ENCODE results near the gene PAQR5. TPM values are rescaled to one million over a fixed set of nuclear protein-coding genes. Genes with fewer than 3 reads are reported as not detected.

Gene PAQR5, protein sequence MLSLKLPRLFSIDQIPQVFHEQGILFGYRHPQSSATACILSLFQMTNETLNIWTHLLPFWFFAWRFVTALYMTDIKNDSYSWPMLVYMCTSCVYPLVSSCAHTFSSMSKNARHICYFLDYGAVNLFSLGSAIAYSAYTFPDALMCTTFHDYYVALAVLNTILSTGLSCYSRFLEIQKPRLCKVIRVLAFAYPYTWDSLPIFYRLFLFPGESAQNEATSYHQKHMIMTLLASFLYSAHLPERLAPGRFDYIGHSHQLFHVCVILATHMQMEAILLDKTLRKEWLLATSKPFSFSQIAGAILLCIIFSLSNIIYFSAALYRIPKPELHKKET
- 3.4 and 5.4 TPM in 2 replicates for total RNA-seq (2022)
- Bru-seq, nascent RNA = percentile 46 among the genes with signal in this experiment
- percentile 47 among the genes with signal in this experiment for BruChase-seq, experiment 1, labeled RNA remaining after a 2-hour chase
- BruChase-seq, experiment 2, labeled RNA remaining after a 6-hour chase = percentile 47 among the genes with signal in this experiment
- long read RNA-seq, full-length matches to known transcripts = 2 of 4 reads
- long read RNA-seq, partial matches to known transcripts = 1 of 4 reads
- long read RNA-seq, other reads (novel, unspliced or antisense) = 1 of 4 reads

DNA sequence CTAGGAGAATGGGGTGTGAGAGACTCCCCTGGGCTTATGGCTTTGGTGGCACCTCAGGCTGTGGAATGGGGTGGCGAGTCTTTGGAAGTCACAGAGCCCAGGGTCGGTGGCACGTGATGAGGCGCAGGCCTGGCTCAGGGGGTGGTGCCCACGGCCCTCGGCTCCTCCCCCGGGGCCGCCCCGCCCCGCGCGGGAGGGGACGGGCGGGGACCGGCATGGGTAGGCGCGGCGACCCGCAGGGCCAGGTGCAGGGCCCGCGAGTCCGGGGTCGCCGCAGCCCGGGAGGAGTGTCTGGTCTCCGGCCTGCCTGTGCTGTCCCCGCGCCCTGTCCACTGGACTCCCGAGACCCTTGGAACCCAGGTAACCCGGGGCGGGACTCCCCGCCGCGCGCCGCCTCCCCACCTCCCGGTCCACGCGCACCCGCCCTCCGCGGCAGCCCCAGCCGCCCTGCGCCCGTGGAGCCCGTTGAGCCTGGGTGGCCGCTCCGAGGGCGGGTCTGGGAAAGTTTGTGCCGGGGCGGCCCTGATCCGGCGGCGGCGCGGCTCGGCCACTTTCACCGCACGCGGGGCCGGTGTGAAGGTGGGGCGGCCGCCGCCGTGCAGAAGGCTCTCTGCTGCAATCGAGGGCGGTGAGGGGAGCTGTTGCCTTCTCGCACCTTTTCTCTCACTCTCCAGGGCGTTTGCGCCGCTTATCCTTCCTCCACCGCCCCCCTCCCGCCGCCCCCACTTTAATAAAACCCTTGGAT, at the start of gene PAQR5:
Gene PAQR5, plus strand, starts transcription at position 216 of the 745 bp plus-strand sequence. CDS start 61,169 bp downstream, outside the sequence.
- H3K4me3 ChIP-seq (ENCODE audit: low read depth, low read length) = peak within 1 kb of the TSS; percentile 54
- ChIA-PET CTCF (no interaction called here), POLR2A (no interaction called here)
- no peaks in the 10 kb centered on the region for H3K9me3 Mint-ChIP-seq (ENCODE audit: unreplicated experiment)
- peaks cover 3% of the 10 kb centered on the region for H3K27me3 Mint-ChIP-seq (ENCODE audit: insufficient read depth, unreplicated experiment)
- H3K27ac Mint-ChIP-seq (ENCODE audit: unreplicated experiment) = no peak within 1 kb of the TSS
- H3K4me3 Mint-ChIP-seq (ENCODE audit: unreplicated experiment) = peak within 1 kb of the TSS; percentile 69
- no peaks in the 10 kb centered on the region for H3K36me3 Mint-ChIP-seq (ENCODE audit: insufficient read depth, unreplicated experiment)
- intact Hi-C loops (cut with micrococcal nuclease; ENCODE audit: unreplicated experiment) = loop anchor here (10.0 kb wide), 1 partner anchor 96 kb away; no protein-coding TSS in a partner anchor
- peaks cover 13% of the 10 kb centered on the region for H3K4me1 Mint-ChIP-seq (ENCODE audit: low read depth, unreplicated experiment)
- peak in 1 of 2 experiments; percentile 62 for DNase-seq
- no peaks in the 10 kb centered on the region for H3K27me3 ChIP-seq (replicated peaks; ENCODE audit: control insufficient read depth, insufficient read depth, low read length)
- TF ChIP-seq, protein P1, sequence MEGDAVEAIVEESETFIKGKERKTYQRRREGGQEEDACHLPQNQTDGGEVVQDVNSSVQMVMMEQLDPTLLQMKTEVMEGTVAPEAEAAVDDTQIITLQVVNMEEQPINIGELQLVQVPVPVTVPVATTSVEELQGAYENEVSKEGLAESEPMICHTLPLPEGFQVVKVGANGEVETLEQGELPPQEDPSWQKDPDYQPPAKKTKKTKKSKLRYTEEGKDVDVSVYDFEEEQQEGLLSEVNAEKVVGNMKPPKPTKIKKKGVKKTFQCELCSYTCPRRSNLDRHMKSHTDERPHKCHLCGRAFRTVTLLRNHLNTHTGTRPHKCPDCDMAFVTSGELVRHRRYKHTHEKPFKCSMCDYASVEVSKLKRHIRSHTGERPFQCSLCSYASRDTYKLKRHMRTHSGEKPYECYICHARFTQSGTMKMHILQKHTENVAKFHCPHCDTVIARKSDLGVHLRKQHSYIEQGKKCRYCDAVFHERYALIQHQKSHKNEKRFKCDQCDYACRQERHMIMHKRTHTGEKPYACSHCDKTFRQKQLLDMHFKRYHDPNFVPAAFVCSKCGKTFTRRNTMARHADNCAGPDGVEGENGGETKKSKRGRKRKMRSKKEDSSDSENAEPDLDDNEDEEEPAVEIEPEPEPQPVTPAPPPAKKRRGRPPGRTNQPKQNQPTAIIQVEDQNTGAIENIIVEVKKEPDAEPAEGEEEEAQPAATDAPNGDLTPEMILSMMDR (IDR thresholded peaks at IDR 0.05; ENCODE audit: insufficient read depth in 1 of 2, low read depth in 1 of 2, low read length in 1 of 2, severe bottlenecking in 1 of 2, unreplicated experiment in 1 of 2) = no peak
- peaks cover 7% of the 10 kb centered on the region; the same call in 1 of the 2 replicates for H3K4me1 ChIP-seq
- H3K9me3 ChIP-seq = no peaks in the 10 kb centered on the region
- no peaks in the 10 kb centered on the region for H3K36me3 ChIP-seq (ENCODE audit: control insufficient read depth, insufficient read depth, low read length)
- BruUV-seq (replicated peaks) = no TSS peak

DNA sequence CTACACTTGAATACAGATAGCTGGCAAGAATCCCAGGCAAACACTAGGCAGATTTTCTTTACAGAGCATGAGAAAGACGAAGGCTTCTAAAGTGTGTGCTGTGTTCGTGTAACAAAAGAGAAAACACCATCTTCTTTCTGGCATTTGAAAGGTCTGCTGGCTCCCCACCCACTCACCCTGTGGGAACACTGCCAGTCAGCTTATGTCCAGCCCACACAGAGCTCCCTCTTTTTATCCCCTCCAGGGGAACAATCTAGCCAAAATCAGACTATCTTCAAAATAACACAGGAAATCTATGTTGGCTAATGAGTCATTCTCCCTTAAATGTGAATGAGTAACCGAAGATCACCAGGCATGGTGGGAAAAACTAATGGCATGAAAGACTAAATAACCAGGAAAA, 45.6 kb upstream of the PAQR5 start:
- Mint-ChIP-seq H3K9me3 (ENCODE audit: unreplicated experiment) (no peaks in the 10 kb centered on the region), H3K4me3 (ENCODE audit: unreplicated experiment) (no peak overlapping the region), H3K27me3 (ENCODE audit: insufficient read depth, unreplicated experiment) (no peaks in the 10 kb centered on the region), H3K36me3 (ENCODE audit: insufficient read depth, unreplicated experiment) (no peaks in the 10 kb centered on the region), H3K4me1 (ENCODE audit: low read depth, unreplicated experiment) (peaks cover 9% of the 10 kb centered on the region), H3K27ac (ENCODE audit: unreplicated experiment) (no peak overlapping the region)
- no TSS peak for BruUV-seq (replicated peaks)
- Histone ChIP-seq H3K36me3 (ENCODE audit: control insufficient read depth, insufficient read depth, low read length) (no peaks in the 10 kb centered on the region; the same call in 1 of the 2 replicates), H3K4me1 (no peaks in the 10 kb centered on the region), H3K4me3 (ENCODE audit: low read depth, low read length) (no peak overlapping the region), H3K9me3 (no peaks in the 10 kb centered on the region), H3K27me3 (replicated peaks; ENCODE audit: control insufficient read depth, insufficient read depth, low read length) (no peaks in the 10 kb centered on the region)
- intact Hi-C loops (cut with micrococcal nuclease; ENCODE audit: unreplicated experiment) = no loop called here
- TF ChIP-seq, protein P1 (IDR thresholded peaks at IDR 0.05; ENCODE audit: insufficient read depth in 1 of 2, low read depth in 1 of 2, low read length in 1 of 2, severe bottlenecking in 1 of 2, unreplicated experiment in 1 of 2) = no peak
- POLR2A ChIA-PET = no interaction called here
- CTCF ChIA-PET = no interaction called here
- no peak for DNase-seq

DNA sequence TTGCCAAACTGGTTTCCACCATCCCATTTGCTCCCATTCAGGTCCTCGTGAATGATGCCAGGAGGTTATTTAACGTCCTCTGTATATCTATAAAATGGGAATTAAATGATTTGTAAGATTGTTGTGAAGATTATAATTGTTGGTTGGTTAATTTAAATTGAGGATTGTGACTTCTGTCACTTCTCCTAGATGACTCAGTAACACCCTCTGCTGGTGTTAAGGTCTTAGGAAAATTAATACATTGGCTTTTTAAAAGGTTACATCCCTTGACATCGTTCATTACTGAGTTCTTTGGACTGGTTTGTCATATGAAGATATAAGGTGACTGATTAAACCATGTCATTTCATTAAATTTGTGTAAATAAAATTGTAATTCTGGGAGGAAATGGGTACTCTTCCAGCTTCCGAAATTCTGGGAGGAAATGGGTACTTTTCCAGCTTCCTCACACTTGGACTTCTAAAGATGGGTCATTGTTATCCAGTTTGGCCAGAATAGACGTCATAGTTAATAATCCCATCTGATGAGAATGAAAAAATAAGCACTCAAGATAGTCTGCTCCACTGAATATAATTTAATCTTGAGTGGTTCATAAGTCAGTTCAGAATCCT, 33.3 kb upstream of the PAQR5 start:
- Histone ChIP-seq H3K9me3 (no peaks in the 10 kb centered on the region), H3K4me1 (no peaks in the 10 kb centered on the region), H3K27me3 (replicated peaks; ENCODE audit: control insufficient read depth, insufficient read depth, low read length) (no peaks in the 10 kb centered on the region), H3K4me3 (ENCODE audit: low read depth, low read length) (no peak overlapping the region), H3K36me3 (ENCODE audit: control insufficient read depth, insufficient read depth, low read length) (no peaks in the 10 kb centered on the region)
- CTCF ChIA-PET = interaction anchor here (0.6 to 1.4 kb wide), 3 partner anchors 19 to 206 kb away, joined by 3 to 6 read pairs (median 5); no protein-coding TSS in a partner anchor
- Mint-ChIP-seq H3K27me3 (ENCODE audit: insufficient read depth, unreplicated experiment) (no peaks in the 10 kb centered on the region), H3K9me3 (ENCODE audit: unreplicated experiment) (no peaks in the 10 kb centered on the region), H3K36me3 (ENCODE audit: insufficient read depth, unreplicated experiment) (peaks cover 5% of the 10 kb centered on the region), H3K4me1 (ENCODE audit: low read depth, unreplicated experiment) (no peaks in the 10 kb centered on the region), H3K27ac (ENCODE audit: unreplicated experiment) (no peak overlapping the region), H3K4me3 (ENCODE audit: unreplicated experiment) (no peak overlapping the region)
- DNase-seq = peak in 1 of 2 experiments; percentile 23
- intact Hi-C loops (cut with micrococcal nuclease; ENCODE audit: unreplicated experiment) = loop anchor here (1.0 kb wide), 2 partner anchors 104 to 206 kb away; no protein-coding TSS in a partner anchor
- TF ChIP-seq, protein P1 (IDR thresholded peaks at IDR 0.05; ENCODE audit: insufficient read depth in 1 of 2, low read depth in 1 of 2, low read length in 1 of 2, severe bottlenecking in 1 of 2, unreplicated experiment in 1 of 2) = peak; percentile 50 to 53
- POLR2A ChIA-PET = no interaction called here
- no TSS peak for BruUV-seq (replicated peaks)
